Naive thymus-derived CD8-positive, alpha-beta T cell (primary cell): ENCODE measurements around the gene KCNE3. TPM values are rescaled to one million over a fixed set of nuclear protein-coding genes. Genes with fewer than 3 reads are reported as not detected.
"Not testable (repeated sequence)": the region's sequence is repeated elsewhere in the genome, so short reads cannot be mapped to it uniquely, and the experiment has no call there.

Source experiments
- ATAC-seq, 2 donors: fragments of 150-1000 bp; cut with Tn5 transposase in 1 of 2; sonication (Bioruptor Pico), chemical (Tn5 transposase) in 1 of 2; 1 replicate in 1 of 2; 2 replicates in 1 of 2; pipeline ENCODE4 v1.10.0; 2021; ENCODE audit warnings: mild to moderate bottlenecking in 2 of 2, moderate library complexity in 2 of 2
- POLR2A ChIA-PET: fragments of 350-600 bp; sonication (Branson Sonifier 250); formaldehyde crosslinking; loops from one replicate; lab custom pipeline; 2021; ENCODE audit warnings: antibody characterized with exemption; lab: Charles Lee
- DNase-seq, 10 donors: peaks; one replicate each; pipeline versions ENCODE4 v3.0.0 to v3.0.0-alpha.2; 2020 to 2022
- H3K27ac Mint-ChIP-seq, 10 donors: one replicate each; pipeline ENCODE4 v1.8.0; 2020 to 2022; ENCODE audit warnings: mild to moderate bottlenecking in 10 of 10, mixed read lengths in 10 of 10, moderate library complexity in 4 of 10, inconsistent platforms in 1 of 10
- H3K27me3 Mint-ChIP-seq, 5 donors: one replicate each; pipeline ENCODE4 v1.8.0; 2021 to 2022; ENCODE audit warnings: mixed read lengths in 5 of 5
- H3K36me3 Mint-ChIP-seq, 3 donors: one replicate each; pipeline ENCODE4 v1.8.0; 2020 to 2022; ENCODE audit warnings: mixed read lengths in 3 of 3, mild to moderate bottlenecking in 2 of 3, inconsistent platforms in 1 of 3
- H3K4me1 Mint-ChIP-seq, 4 donors: one replicate each; pipeline ENCODE4 v1.8.0; 2021 to 2022; ENCODE audit warnings: mixed read lengths in 4 of 4
- H3K4me3 Mint-ChIP-seq, 10 donors: one replicate each; pipeline ENCODE4 v1.8.0; 2020 to 2022; ENCODE audit warnings: mild to moderate bottlenecking in 10 of 10, mixed read lengths in 10 of 10, moderate library complexity in 6 of 10, inconsistent platforms in 1 of 10
- H3K9me3 Mint-ChIP-seq, 9 donors: one replicate each; pipeline ENCODE4 v1.8.0; 2020 to 2022; ENCODE audit warnings: mixed read lengths in 9 of 9, mild to moderate bottlenecking in 3 of 9, inconsistent platforms in 1 of 9, moderate library complexity in 1 of 9
- polyA plus RNA-seq, 3 donors: library from polyadenylated mRNA; unstranded; fragments of 300-500 nt; fragmentation: Illumina TruSeq; gene quantifications; one replicate each; pipeline ENCODE4 v1.2.3, GENCODE V29; 2021
- total RNA-seq, 8 experiments: library from RNA in 2 of 8; stranded (reverse) in 2 of 8; gene quantifications; one replicate each; pipeline ENCODE4 v1.2.3 and lab custom pipeline; 2021 to 2026

The KCNE3 gene
- total and polyA plus RNA-seq, 5 experiments from 2014 or later = not detected

DNA sequence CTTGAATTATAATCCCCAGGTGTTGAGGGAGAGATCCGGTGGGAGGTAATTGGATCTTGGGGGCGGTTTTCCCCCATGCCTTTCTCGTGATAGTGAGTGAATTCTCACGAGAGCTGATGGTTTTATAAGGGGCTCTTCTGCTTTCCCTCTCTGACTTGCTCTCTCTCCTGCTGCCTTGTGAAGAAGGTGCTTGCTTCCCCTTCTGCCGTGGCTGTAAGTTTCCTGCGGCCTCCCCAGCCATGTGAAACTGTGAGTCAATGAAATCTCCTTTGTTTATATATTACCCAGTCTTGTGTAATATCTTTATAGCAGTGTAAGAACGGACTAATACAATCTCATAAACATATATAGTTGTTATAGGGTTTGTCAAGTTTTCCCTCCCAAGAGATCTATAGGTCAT, 32.8 kb downstream of the KCNE3 start:
- no peak overlapping the region for H3K27ac Mint-ChIP-seq
- H3K27me3 Mint-ChIP-seq = peaks cover 0 to 4% (median 2%) of the 10 kb centered on the region in 5 donors
- ATAC-seq (no peak), DNase-seq (no peak)
- POLR2A ChIA-PET = no interaction called here
- H3K9me3 Mint-ChIP-seq = no peaks in the 10 kb centered on the region
- H3K36me3 Mint-ChIP-seq = no peaks in the 10 kb centered on the region
- H3K4me3 Mint-ChIP-seq = no peak overlapping the region
- H3K4me1 Mint-ChIP-seq = no peaks in the 10 kb centered on the region

DNA sequence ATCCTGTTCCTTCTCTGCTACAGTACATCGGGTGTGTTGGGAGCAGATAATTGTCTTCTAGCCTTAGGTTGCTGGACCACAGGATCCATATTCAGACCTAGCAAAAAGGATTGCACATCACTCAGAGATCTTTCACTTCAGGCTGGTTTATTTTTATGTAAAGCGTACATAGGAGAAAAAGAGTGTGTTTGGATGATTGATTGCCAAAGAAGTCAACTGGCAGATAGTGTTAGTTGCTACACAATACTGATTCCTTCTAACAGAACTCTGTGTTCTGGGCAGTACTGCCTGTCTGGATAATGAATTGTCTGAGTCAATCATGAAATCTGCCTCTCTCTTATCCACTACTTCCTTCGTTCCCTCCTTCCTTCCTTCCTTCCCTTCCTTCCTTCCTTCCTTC, 38.1 kb downstream of the KCNE3 start:
- Mint-ChIP-seq H3K9me3 (peaks cover 0 to 19% (median 0%) of the 10 kb centered on the region in 9 donors), H3K4me1 (no peaks in the 10 kb centered on the region), H3K27ac (no peak overlapping the region), H3K27me3 (peaks cover 0 to 5% (median 0%) of the 10 kb centered on the region in 5 donors), H3K4me3 (no peak overlapping the region), H3K36me3 (peaks cover 0 to 4% (median 0%) of the 10 kb centered on the region in 3 donors)
- DNase-seq = no peak
- no peak for ATAC-seq
- POLR2A ChIA-PET = no interaction called here

DNA sequence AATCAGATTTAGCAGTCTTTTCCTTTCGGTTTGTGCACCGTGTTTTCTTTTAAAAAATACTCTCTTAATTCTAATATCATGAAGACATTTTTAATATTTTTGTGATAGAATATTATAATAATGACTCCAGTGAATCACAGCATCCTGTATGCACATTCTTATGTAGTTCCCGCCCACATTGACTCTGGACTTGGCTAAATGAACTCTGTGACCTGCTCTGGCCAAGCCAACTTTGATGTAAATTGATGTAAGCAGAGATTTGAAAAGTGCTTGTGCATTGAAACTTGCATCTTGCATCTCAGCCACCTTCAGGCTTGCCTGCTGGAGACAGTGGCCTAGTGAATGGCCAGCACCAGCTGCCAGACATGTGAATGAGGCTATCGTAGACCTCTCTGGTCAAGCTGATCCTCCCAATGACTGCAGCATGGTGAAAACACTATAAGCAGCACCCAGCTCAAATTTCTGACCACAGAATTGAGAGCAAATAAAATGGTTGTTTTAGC, 39.9 kb downstream of the KCNE3 start:
- DNase-seq (no peak), ATAC-seq (no peak)
- H3K9me3 Mint-ChIP-seq = peaks cover 0 to 19% (median 0%) of the 10 kb centered on the region in 9 donors
- H3K27me3 Mint-ChIP-seq = peaks cover 0 to 5% (median 0%) of the 10 kb centered on the region in 5 donors
- POLR2A ChIA-PET = no interaction called here
- H3K4me1 Mint-ChIP-seq = no peaks in the 10 kb centered on the region
- H3K4me3 Mint-ChIP-seq = no peak overlapping the region
- H3K36me3 Mint-ChIP-seq = peaks cover 0 to 4% (median 0%) of the 10 kb centered on the region in 3 donors
- no peak overlapping the region for H3K27ac Mint-ChIP-seq

DNA sequence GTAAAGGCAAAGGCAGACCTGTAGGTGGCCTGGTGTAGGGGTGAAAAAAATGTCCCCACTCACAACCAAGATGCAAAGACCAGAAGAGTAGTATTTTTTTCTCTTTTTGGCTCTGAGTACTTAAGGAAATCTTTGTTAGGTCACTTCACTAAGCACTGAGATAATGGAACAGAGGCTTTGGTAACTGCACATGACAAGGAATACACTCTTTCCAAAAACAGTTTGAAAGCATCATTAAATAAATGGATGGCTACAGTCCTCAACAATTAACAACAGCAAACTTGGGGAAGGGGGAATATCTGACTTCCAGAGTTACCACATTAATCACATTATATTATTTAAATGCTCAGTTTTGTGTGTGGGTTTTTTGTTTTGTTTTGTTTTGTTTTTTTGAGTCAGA, 42.2 kb downstream of the KCNE3 start:
- Mint-ChIP-seq H3K27ac (no peak overlapping the region), H3K4me1 (no peaks in the 10 kb centered on the region), H3K4me3 (no peak overlapping the region), H3K27me3 (peaks cover 0 to 3% (median 0%) of the 10 kb centered on the region in 5 donors), H3K9me3 (peaks cover 0 to 19% (median 0%) of the 10 kb centered on the region in 9 donors), H3K36me3 (peaks cover 0 to 4% (median 0%) of the 10 kb centered on the region in 3 donors)
- DNase-seq = no peak
- no peak for ATAC-seq
- POLR2A ChIA-PET = no interaction called here

DNA sequence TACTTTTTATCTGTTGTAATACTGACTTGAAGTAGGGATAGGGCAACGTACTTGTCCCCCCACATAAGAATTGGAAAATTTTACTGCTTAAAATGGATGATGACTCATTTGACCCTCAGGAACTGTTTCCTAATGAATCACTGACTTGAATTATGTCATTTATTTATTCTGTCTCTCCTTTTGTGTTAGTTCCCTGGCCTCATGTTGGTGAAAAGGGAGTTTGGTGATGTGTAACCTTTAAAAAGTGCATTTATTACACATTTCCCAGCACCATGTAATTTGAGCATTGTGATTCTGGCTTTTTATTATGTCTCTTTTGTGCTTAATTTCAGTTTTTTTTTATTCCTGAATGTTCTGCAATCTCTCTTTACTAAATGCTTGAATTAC, 48.8 kb downstream of the KCNE3 start:
- POLR2A ChIA-PET = interaction anchor here (0.6 to 0.8 kb wide), 2 partner anchors 18 to 19 kb away, joined by 3 to 5 read pairs; no protein-coding TSS in a partner anchor
- DNase-seq (no peak), ATAC-seq (no peak)
- H3K9me3 Mint-ChIP-seq = no peaks in the 10 kb centered on the region
- peaks cover 10 to 19% (median 17%) of the 10 kb centered on the region in 4 donors for H3K4me1 Mint-ChIP-seq
- peak overlapping the region in 1 of 10 donors; percentile 31 for H3K4me3 Mint-ChIP-seq
- H3K36me3 Mint-ChIP-seq = no peaks in the 10 kb centered on the region
- no peaks in the 10 kb centered on the region for H3K27me3 Mint-ChIP-seq
- peak overlapping the region in 3 of 10 donors; percentile 48 to 71 (median 69) for H3K27ac Mint-ChIP-seq

DNA sequence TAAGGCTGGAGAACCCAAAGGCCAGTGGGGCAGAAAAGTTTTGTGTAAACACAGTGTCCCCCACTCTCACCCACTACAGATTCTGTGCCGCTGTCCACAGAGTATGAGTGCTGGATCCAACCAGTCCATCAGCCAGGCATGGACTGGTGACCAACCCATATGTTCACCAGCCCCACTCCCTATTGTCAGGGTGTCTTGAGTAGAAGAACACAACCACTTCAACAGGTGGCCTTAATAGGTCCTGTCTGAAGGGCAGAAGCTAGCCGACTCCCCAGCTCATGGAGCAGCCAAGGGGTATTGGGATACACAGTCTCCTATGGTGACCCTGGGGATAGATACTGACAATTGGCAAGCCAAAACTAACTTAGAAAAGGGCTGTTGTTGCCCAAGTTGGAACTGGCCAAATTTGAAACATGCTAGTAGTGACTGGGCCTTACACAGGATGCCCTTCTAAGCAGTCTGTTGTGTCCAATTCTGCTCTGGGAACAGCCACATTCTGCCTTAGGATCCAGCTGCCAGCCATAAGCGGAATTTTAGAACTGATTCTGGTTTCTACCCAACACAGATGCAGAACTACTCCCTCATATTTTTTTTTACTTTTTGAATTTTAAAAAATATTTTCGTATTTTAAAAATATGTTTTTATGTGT, 49.4 kb downstream of the KCNE3 start:
- no peaks in the 10 kb centered on the region for H3K27me3 Mint-ChIP-seq
- DNase-seq (no peak), ATAC-seq (peak in 1 of 2 donors; percentile 9)
- H3K4me1 Mint-ChIP-seq = peaks cover 10 to 19% (median 17%) of the 10 kb centered on the region in 4 donors
- H3K27ac Mint-ChIP-seq = peak overlapping the region; percentile 82 to 92 (median 88)
- no peaks in the 10 kb centered on the region for H3K9me3 Mint-ChIP-seq
- H3K36me3 Mint-ChIP-seq = no peaks in the 10 kb centered on the region
- H3K4me3 Mint-ChIP-seq = peak overlapping the region in 2 of 10 donors; percentile 48 to 61
- POLR2A ChIA-PET = interaction anchor here (0.8 kb wide), 1 partner anchor 19 kb away, joined by 3 read pairs; no protein-coding TSS in a partner anchor

DNA sequence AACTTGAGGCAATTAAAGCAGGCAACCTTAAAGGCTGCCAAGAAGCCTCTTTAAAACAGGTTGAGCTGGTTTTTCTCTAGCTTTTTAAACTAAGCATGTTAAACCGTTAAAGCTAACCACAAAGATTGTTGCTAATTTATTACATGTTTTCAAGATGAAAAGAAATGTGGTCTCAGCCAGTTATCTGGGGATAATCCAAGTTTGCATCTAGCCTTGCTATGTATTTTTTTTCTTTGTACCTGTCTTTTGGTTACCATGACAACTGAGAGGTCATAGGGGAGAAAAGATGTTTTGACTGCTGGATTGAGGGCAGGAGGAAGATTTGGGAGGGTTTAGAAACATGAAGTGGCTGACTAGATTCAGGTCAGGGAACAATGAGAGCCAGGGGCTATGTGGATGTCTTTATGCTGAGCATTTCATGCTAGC, 50.0 kb downstream of the KCNE3 start:
- H3K27ac Mint-ChIP-seq = peak overlapping the region; percentile 82 to 92 (median 88)
- no peaks in the 10 kb centered on the region for H3K9me3 Mint-ChIP-seq
- DNase-seq (peak in 5 of 10 donors; percentile 5 to 69 (median 25)), ATAC-seq (peak; percentile 87 to 91)
- POLR2A ChIA-PET = no interaction called here
- H3K27me3 Mint-ChIP-seq = peaks cover 0 to 3% (median 0%) of the 10 kb centered on the region in 5 donors
- H3K4me1 Mint-ChIP-seq = peaks cover 10 to 19% (median 17%) of the 10 kb centered on the region in 4 donors
- H3K36me3 Mint-ChIP-seq = no peaks in the 10 kb centered on the region
- H3K4me3 Mint-ChIP-seq = peak overlapping the region in 6 of 10 donors; percentile 26 to 61 (median 46)

DNA sequence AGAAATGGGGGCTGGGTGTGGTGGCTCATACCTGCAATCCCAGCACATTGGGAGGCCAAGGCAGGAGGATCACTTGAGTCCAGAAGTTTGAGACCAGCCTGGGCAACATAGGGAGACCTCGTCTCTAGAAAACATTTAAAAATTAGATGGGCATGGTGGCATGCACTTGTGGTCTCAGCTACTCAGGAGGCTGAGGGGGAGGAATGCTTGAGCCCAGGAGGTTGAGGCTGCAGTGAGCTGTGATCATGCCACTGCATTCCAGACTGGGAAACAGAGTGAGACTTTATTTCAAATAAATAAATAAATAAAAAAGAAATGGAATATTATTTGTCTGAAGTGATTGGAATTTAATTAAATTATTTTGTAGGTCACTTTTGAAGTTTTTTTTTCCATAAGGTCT, 50.4 kb downstream of the KCNE3 start:
- not testable (repeated sequence) for H3K36me3 Mint-ChIP-seq, DNase-seq, H3K9me3 Mint-ChIP-seq, ATAC-seq, H3K27me3 Mint-ChIP-seq
- Mint-ChIP-seq H3K4me1 (peaks cover 10 to 19% (median 17%) of the 10 kb centered on the region in 4 donors), H3K27ac (peak overlapping the region in 9 of 10 donors; percentile 24 to 83 (median 64)), H3K4me3 (peak overlapping the region in 4 of 10 donors; percentile 14 to 59 (median 29))
- POLR2A ChIA-PET = interaction anchor here (0.6 kb wide), 1 partner anchor 185 kb away, joined by 3 read pairs; no protein-coding TSS in a partner anchor

DNA sequence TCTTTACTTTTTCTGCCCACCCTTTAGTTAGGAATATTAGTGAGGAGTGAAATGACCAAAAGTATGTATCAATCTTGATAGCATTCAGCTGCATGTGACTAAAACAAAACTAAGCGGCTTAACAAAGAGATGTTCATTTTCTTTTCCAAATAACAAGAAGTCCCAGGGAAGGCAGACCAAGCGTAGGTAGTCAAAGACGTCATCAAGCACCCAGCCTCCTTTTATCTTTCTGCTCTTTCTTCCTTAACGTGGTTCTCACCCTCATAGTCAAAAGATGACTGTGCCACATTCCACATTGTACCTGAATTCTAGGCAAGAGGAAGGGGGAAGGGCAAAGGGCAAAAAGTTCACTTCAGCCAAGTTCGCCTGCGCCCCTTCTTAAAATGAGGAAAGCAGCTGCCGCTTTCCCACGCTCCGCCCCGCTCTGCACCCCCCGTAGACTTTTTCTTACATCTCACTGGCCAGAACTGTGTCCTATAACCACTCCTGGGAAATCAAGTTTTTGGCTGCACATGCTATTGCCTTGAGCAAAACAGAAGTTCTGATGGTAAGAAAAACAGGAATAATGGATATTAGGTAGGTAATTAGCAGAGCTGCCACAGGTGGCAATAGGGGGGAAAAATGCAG, 54.5 kb downstream of the KCNE3 start:
- Mint-ChIP-seq H3K27ac (no peak overlapping the region), H3K9me3 (no peaks in the 10 kb centered on the region), H3K4me3 (no peak overlapping the region), H3K27me3 (peaks cover 0 to 3% (median 0%) of the 10 kb centered on the region in 5 donors), H3K36me3 (no peaks in the 10 kb centered on the region), H3K4me1 (peaks cover 10 to 19% (median 14%) of the 10 kb centered on the region in 4 donors)
- POLR2A ChIA-PET = interaction anchor here (0.5 to 1.4 kb wide), 2 partner anchors 15 to 1665 kb away, joined by 3 read pairs; partner anchors contain the start of gene PGM2L1
- DNase-seq (no peak), ATAC-seq (no peak)

DNA sequence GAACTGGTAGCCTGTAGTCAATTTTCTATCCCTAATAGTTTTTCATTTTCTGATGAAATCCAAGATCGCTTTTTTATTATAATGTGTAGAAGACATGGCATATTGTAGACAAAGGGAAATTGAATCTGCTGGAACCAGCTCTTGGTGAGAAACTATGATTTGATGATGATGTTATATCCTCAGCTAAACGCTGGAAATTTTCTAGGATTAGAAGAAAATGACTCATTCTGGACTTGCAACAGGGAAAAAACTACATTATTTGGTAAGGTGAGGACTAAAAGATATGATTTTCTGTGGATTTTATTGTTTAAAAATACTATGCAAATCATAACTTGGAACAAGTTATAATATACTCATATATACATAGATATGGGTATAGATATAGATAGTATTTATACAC, 55.0 kb downstream of the KCNE3 start:
- DNase-seq = no peak
- no peak for ATAC-seq
- peaks cover 4 to 13% (median 10%) of the 10 kb centered on the region in 4 donors for H3K4me1 Mint-ChIP-seq
- peaks cover 0 to 3% (median 0%) of the 10 kb centered on the region in 5 donors for H3K27me3 Mint-ChIP-seq
- H3K27ac Mint-ChIP-seq = no peak overlapping the region
- no peaks in the 10 kb centered on the region for H3K36me3 Mint-ChIP-seq
- POLR2A ChIA-PET = interaction anchor here (0.7 to 1.4 kb wide), 2 partner anchors 14 to 20 kb away, joined by 3 to 4 read pairs; partner anchors contain the start of gene PGM2L1
- no peak overlapping the region for H3K4me3 Mint-ChIP-seq
- H3K9me3 Mint-ChIP-seq = no peaks in the 10 kb centered on the region

DNA sequence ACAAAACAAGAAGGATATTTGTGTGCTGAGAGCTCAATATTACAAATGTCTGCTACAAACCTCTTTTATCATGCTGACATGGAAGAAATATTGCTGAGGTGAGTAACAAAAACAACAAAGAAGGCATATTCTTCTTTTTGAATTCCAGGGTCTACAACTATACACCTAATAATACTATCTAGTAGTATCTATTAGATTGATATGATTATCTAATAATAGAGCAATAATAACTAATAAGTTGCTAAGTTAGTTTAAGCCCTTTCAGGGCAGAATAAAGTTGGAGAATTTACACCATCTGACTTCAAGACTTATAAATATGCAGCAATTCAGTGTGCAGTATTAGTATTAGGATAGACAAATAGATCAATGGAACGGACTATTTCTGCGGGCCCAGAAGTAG, 57.7 kb downstream of the KCNE3 start:
- Mint-ChIP-seq H3K4me3 (no peak overlapping the region), H3K27me3 (peaks cover 0 to 4% (median 0%) of the 10 kb centered on the region in 5 donors), H3K9me3 (no peaks in the 10 kb centered on the region), H3K36me3 (no peaks in the 10 kb centered on the region), H3K4me1 (no peaks in the 10 kb centered on the region), H3K27ac (no peak overlapping the region)
- no peak for ATAC-seq
- POLR2A ChIA-PET = no interaction called here
- DNase-seq = no peak
